HG03457 (cell line): ENCODE data around the gene HAVCR2.
"Not testable (repeated sequence)": the region's sequence is repeated elsewhere in the genome, so short reads cannot be mapped to it uniquely, and the experiment has no call there.

Experiments used
- ATAC-seq: cut with Tn5 transposase; IDR thresholded peaks from one replicate; pipeline ENCODE4 v1.9.1; 2021; ENCODE audit warnings: moderate number of reproducible peaks; ENCODE audit not compliant: unreplicated experiment

The HAVCR2 gene

GRCh38 chr5:157100140-157100679 lies 8.6 kb downstream of the HAVCR2 start:
- no peak for ATAC-seq

GRCh38 chr5:157088342-157088990 lies 20.4 kb downstream of the HAVCR2 start:
- no peak for ATAC-seq

- no peak for ATAC-seq
Observed at GRCh38 chr5:157086751-157087359, 22.0 kb downstream of the HAVCR2 start.

- no peak for ATAC-seq
Observed at GRCh38 chr5:157085930-157086329, 22.9 kb downstream of the HAVCR2 start.

GRCh38 chr5:157080286-157080685 lies 28.6 kb downstream of the HAVCR2 start:
- no peak for ATAC-seq

- no peak for ATAC-seq
Observed at GRCh38 chr5:157076558-157076957, 32.3 kb downstream of the HAVCR2 start.

- ATAC-seq: no peak
Observed at GRCh38 chr5:157072508-157072907, 36.3 kb downstream of the HAVCR2 start.

GRCh38 chr5:157069949-157070348 lies 38.9 kb downstream of the HAVCR2 start:
- ATAC-seq: no peak

GRCh38 chr5:157068785-157069184 lies 40.1 kb downstream of the HAVCR2 start:
- no peak for ATAC-seq

GRCh38 chr5:157068339-157068738 lies 40.5 kb downstream of the HAVCR2 start:
- ATAC-seq: no peak

- ATAC-seq: no peak
Observed at GRCh38 chr5:157067005-157067404, 41.8 kb downstream of the HAVCR2 start.

GRCh38 chr5:157066080-157066479 lies 42.8 kb downstream of the HAVCR2 start:
- no peak for ATAC-seq

GRCh38 chr5:157063776-157064430 lies 44.9 kb downstream of the HAVCR2 start:
- no peak for ATAC-seq

- ATAC-seq: no peak
Observed at GRCh38 chr5:157059891-157060290, 49.0 kb downstream of the HAVCR2 start.

- ATAC-seq: no peak
Observed at GRCh38 chr5:157059093-157059539, 49.7 kb downstream of the HAVCR2 start, which contains the start of gene HAVCR1. TSS of gene HAVCR1 (minus strand) at chr5:157059116. CDS start at chr5:157057943, 1,173 bp downstream.

- ATAC-seq: no peak
Observed at GRCh38 chr5:157057459-157058370, 51.1 kb downstream of the HAVCR2 start.

GRCh38 chr5:157056848-157057247 lies 52.0 kb downstream of the HAVCR2 start:
- not testable (repeated sequence) for ATAC-seq

GRCh38 chr5:157051604-157052245 lies 57.1 kb downstream of the HAVCR2 start:
- ATAC-seq: no peak

GRCh38 chr5:157050050-157050449 lies 58.8 kb downstream of the HAVCR2 start:
- ATAC-seq: no peak

GRCh38 chr5:157049605-157050004 lies 59.2 kb downstream of the HAVCR2 start:
- no peak for ATAC-seq
